Lower lobe of right lung (tissue), 2 donors: ENCODE data around the gene UBLCP1. TPM values are rescaled to one million over a fixed set of nuclear protein-coding genes. Genes with fewer than 3 reads are reported as not detected.
A peak's percentile ranks its signal among the peaks of the same experiment; 100 is the strongest.
"Not testable (repeated sequence)": the region's sequence is repeated elsewhere in the genome, so short reads cannot be mapped to it uniquely, and the experiment has no call there.

Source experiments
- ATAC-seq, 2 donors: fragments of 200-7000 bp; cut with Tn5 transposase; one replicate each; pipeline ENCODE4 v1.9.1; 2020 to 2022; ENCODE audit warnings: mild to moderate bottlenecking in 2 of 2, moderate library complexity in 2 of 2
- DNase-seq: peaks from one replicate; pipeline ENCODE4 v3.0.0-alpha.2; 2020
- H3K27ac ChIP-seq: fragments of 200-600 bp; one replicate; pipeline ENCODE4 v1.8.0; 2022
- H3K27me3 ChIP-seq: fragments of 200-600 bp; one replicate; pipeline ENCODE4 v1.8.0; 2022; ENCODE audit warnings: low read depth
- H3K36me3 ChIP-seq: fragments of 200-600 bp; one replicate; pipeline ENCODE4 v1.8.0; 2022; ENCODE audit warnings: mild to moderate bottlenecking
- H3K4me1 ChIP-seq: fragments of 200-600 bp; one replicate; pipeline ENCODE4 v1.8.0; 2022
- H3K4me3 ChIP-seq: fragments of 200-600 bp; one replicate; pipeline ENCODE4 v1.8.0; 2022; ENCODE audit warnings: mild to moderate bottlenecking
- H3K9me3 ChIP-seq: fragments of 200-600 bp; one replicate; pipeline ENCODE4 v1.8.0; 2022
- CTCF ChIP-seq: fragments of 200-600 bp; IDR thresholded peaks from one replicate; pipeline ENCODE4 v1.8.0; 2022; ENCODE audit warnings: antibody characterized with exemption, mild to moderate bottlenecking
- intact Hi-C: fragments of 100-400 bp; cut with DNase I; formaldehyde crosslinking; loops from one replicate; pipeline ENCODE4 v1.11.0; 2022
- total RNA-seq: library from RNA; stranded (reverse); fragmentation: NEBNext Ultra II Directional; extraction: Animal tissue kit (Norgen Biotek cat#: 25700); gene quantifications from one replicate; pipeline ENCODE4 v1.2.1, GENCODE V29; 2021
- donor health status: DM: no; HTN: yes; CAD: no; lungs with severe emphysema.

The UBLCP1 gene
- total RNA-seq, 1 donor from 2014 or later, result 28.9 TPM

GRCh38 chr5:159218595-159219023 is 44.5 kb upstream of the UBLCP1 start:
- no peak for DNase-seq
- intact Hi-C loops, result loop anchor here (10.0 kb wide), 1 partner anchor 46 kb away; the partner anchor contains the start of gene UBLCP1
- Histone ChIP-seq H3K4me1 (no peaks in the 10 kb centered on the region), H3K27me3 (no peaks in the 10 kb centered on the region), H3K9me3 (no peaks in the 10 kb centered on the region), H3K36me3 (no peaks in the 10 kb centered on the region), H3K27ac (no peak overlapping the region), H3K4me3 (no peak overlapping the region)
- no peak for TF ChIP-seq CTCF
- no peak for ATAC-seq

- no peak for DNase-seq
Measured at GRCh38 chr5:159220206-159220605, 42.9 kb upstream of the UBLCP1 start.

GRCh38 chr5:159223469-159223868 is 39.6 kb upstream of the UBLCP1 start:
- no peaks in the 10 kb centered on the region for H3K36me3 ChIP-seq
- H3K4me3 ChIP-seq, result no peak overlapping the region
- H3K27me3 ChIP-seq, result no peaks in the 10 kb centered on the region
- H3K9me3 ChIP-seq, result no peaks in the 10 kb centered on the region
- no peaks in the 10 kb centered on the region for H3K4me1 ChIP-seq
- H3K27ac ChIP-seq, result no peak overlapping the region
- ATAC-seq (no peak), DNase-seq (no peak)
- TF ChIP-seq CTCF, result no peak
- intact Hi-C loops, result no loop called here

More at GRCh38 chr5:159220206-159220605, 42.9 kb upstream of the UBLCP1 start:
- no peaks in the 10 kb centered on the region for H3K36me3 ChIP-seq
- H3K27ac ChIP-seq, result no peak overlapping the region
- no peak for ATAC-seq
- H3K4me1 ChIP-seq, result no peaks in the 10 kb centered on the region
- no peak overlapping the region for H3K4me3 ChIP-seq
- H3K27me3 ChIP-seq, result no peaks in the 10 kb centered on the region
- no peaks in the 10 kb centered on the region for H3K9me3 ChIP-seq
- TF ChIP-seq CTCF, result no peak
- intact Hi-C loops, result no loop called here

- no peak for TF ChIP-seq CTCF
- no peaks in the 10 kb centered on the region for H3K27me3 ChIP-seq
- no peaks in the 10 kb centered on the region for H3K4me1 ChIP-seq
- H3K27ac ChIP-seq, result no peak overlapping the region
- intact Hi-C loops, result no loop called here
- no peaks in the 10 kb centered on the region for H3K9me3 ChIP-seq
- no peak for DNase-seq
- H3K4me3 ChIP-seq, result no peak overlapping the region
- ATAC-seq, result no peak
- no peaks in the 10 kb centered on the region for H3K36me3 ChIP-seq
Measured at GRCh38 chr5:159224471-159224870, 38.6 kb upstream of the UBLCP1 start.

GRCh38 chr5:159226451-159226850 is 36.6 kb upstream of the UBLCP1 start:
- ATAC-seq, result no peak
- Histone ChIP-seq H3K36me3 (no peaks in the 10 kb centered on the region), H3K27ac (no peak overlapping the region), H3K4me3 (no peak overlapping the region), H3K4me1 (no peaks in the 10 kb centered on the region), H3K27me3 (no peaks in the 10 kb centered on the region), H3K9me3 (no peaks in the 10 kb centered on the region)
- no peak for TF ChIP-seq CTCF
- intact Hi-C loops, result no loop called here
- no peak for DNase-seq

GRCh38 chr5:159227452-159227851 is 35.6 kb upstream of the UBLCP1 start:
- intact Hi-C loops, result no loop called here
- no peaks in the 10 kb centered on the region for H3K36me3 ChIP-seq
- no peak overlapping the region for H3K4me3 ChIP-seq
- H3K27me3 ChIP-seq, result no peaks in the 10 kb centered on the region
- H3K9me3 ChIP-seq, result no peaks in the 10 kb centered on the region
- DNase-seq (no peak), ATAC-seq (peak; percentile 58 to 79)
- H3K27ac ChIP-seq, result no peak overlapping the region
- no peak for TF ChIP-seq CTCF
- no peaks in the 10 kb centered on the region for H3K4me1 ChIP-seq

GRCh38 chr5:159228097-159228496 is 35.0 kb upstream of the UBLCP1 start:
- H3K4me3 ChIP-seq, DNase-seq, H3K4me1 ChIP-seq, H3K9me3 ChIP-seq, intact Hi-C loops, H3K27ac ChIP-seq, H3K36me3 ChIP-seq, H3K27me3 ChIP-seq: not testable (repeated sequence)
- peak in 1 of 2 donors; percentile 45 for ATAC-seq
